GM12891 (cell line): Measurements from ENCODE around the gene KCNT1.

ENCODE experiments used
- PAX5 ChIP-seq: IDR thresholded peaks from 2 replicates; pipeline ENCODE4 v1.6.1; 2011; ENCODE audit warnings: low read length, moderate library complexity, mild to moderate bottlenecking; ENCODE audit not compliant: insufficient read depth, severe bottlenecking
- POLR2A ChIP-seq: IDR thresholded peaks from 2 replicates; pipeline ENCODE4 v1.6.1; 2011; ENCODE audit warnings: low read depth, low read length, control low read depth
- POLR2AphosphoS5 ChIP-seq: IDR thresholded peaks from 2 replicates; pipeline ENCODE4 v1.6.1; 2011; ENCODE audit warnings: low read depth, low read length, control low read depth
- POU2F2 ChIP-seq: IDR thresholded peaks from 2 replicates; pipeline ENCODE4 v1.6.1; 2011; ENCODE audit warnings: low read depth, mild to moderate bottlenecking, control low read depth, low read length, moderate library complexity
- SPI1 ChIP-seq: IDR thresholded peaks from 2 replicates; pipeline ENCODE4 v1.6.1; 2011; ENCODE audit warnings: low read depth, low read length, control low read depth
- TAF1 ChIP-seq: IDR thresholded peaks from 2 replicates; pipeline ENCODE4 v1.6.1; 2011; ENCODE audit warnings: low read depth, low read length, control low read depth

GRCh38 chr9:135762921-135763320 lies 60.9 kb downstream of the KCNT1 start:
- TF ChIP-seq POLR2AphosphoS5: no peak
- no peak for TF ChIP-seq POLR2A
- no peak for TF ChIP-seq PAX5
- no peak for TF ChIP-seq TAF1
- TF ChIP-seq SPI1: no peak
- no peak for TF ChIP-seq POU2F2
